GM18519 (cell line): Measurements from ENCODE around the gene SRSF1.
"Not testable (repeated sequence)": the region's sequence is repeated elsewhere in the genome, so short reads cannot be mapped to it uniquely, and the experiment has no call there.

Experiments used
- ATAC-seq: cut with Tn5 transposase; IDR thresholded peaks from one replicate; pipeline ENCODE4 v1.9.1; 2021; ENCODE audit warnings: mild to moderate bottlenecking, moderate library complexity; ENCODE audit not compliant: unreplicated experiment, low FRiP score

Gene SRSF1

GRCh38 chr17:58006924-58007780 is at the start of gene SRSF1:
TSS of gene SRSF1 (minus strand) at chr17:58007246. CDS start at chr17:58007137, 109 bp downstream.
- peak; percentile 68 for ATAC-seq

- ATAC-seq: no peak
These were observed 49.4 kb upstream of the SRSF1 start for GRCh38 chr17:58056476-58056875.

- ATAC-seq: no peak
These were observed 47.6 kb upstream of the SRSF1 start for GRCh38 chr17:58054641-58055040.

GRCh38 chr17:58052945-58053715 is 46.1 kb upstream of the SRSF1 start:
- no peak for ATAC-seq

GRCh38 chr17:58052407-58052806 is 45.4 kb upstream of the SRSF1 start:
- ATAC-seq: no peak

GRCh38 chr17:58051468-58051867 is 44.4 kb upstream of the SRSF1 start:
- ATAC-seq: no peak

- ATAC-seq: no peak
These were observed 43.9 kb upstream of the SRSF1 start for GRCh38 chr17:58050966-58051365.

- no peak for ATAC-seq
These were observed 42.5 kb upstream of the SRSF1 start for GRCh38 chr17:58049533-58049932.

GRCh38 chr17:58047376-58048150 is 40.5 kb upstream of the SRSF1 start:
- no peak for ATAC-seq

GRCh38 chr17:58046239-58047094 is 39.4 kb upstream of the SRSF1 start:
- ATAC-seq: no peak

GRCh38 chr17:58044256-58044655 is 37.2 kb upstream of the SRSF1 start:
- not testable (repeated sequence) for ATAC-seq

GRCh38 chr17:58043221-58044181 is 36.5 kb upstream of the SRSF1 start:
- no peak for ATAC-seq

- no peak for ATAC-seq
These were observed 34.1 kb upstream of the SRSF1 start for GRCh38 chr17:58041161-58041560.

- ATAC-seq: no peak
These were observed 33.3 kb upstream of the SRSF1 start for GRCh38 chr17:58040386-58040785.

GRCh38 chr17:58039975-58040374 is 32.9 kb upstream of the SRSF1 start:
- ATAC-seq: no peak

- no peak for ATAC-seq
These were observed 25.8 kb upstream of the SRSF1 start for GRCh38 chr17:58032691-58033415.

GRCh38 chr17:58028578-58028977 is 21.5 kb upstream of the SRSF1 start:
- no peak for ATAC-seq

GRCh38 chr17:58020401-58020800 is 13.4 kb upstream of the SRSF1 start:
- ATAC-seq: no peak
